Measurements from ENCODE around the gene OARD1. TPM values are rescaled to one million over a fixed set of nuclear protein-coding genes. Genes with fewer than 3 reads are reported as not detected.

Gene OARD1
- total and polyA plus RNA-seq, 11 donors, result 12.8 to 28.1 (median 18.5) TPM

DNA sequence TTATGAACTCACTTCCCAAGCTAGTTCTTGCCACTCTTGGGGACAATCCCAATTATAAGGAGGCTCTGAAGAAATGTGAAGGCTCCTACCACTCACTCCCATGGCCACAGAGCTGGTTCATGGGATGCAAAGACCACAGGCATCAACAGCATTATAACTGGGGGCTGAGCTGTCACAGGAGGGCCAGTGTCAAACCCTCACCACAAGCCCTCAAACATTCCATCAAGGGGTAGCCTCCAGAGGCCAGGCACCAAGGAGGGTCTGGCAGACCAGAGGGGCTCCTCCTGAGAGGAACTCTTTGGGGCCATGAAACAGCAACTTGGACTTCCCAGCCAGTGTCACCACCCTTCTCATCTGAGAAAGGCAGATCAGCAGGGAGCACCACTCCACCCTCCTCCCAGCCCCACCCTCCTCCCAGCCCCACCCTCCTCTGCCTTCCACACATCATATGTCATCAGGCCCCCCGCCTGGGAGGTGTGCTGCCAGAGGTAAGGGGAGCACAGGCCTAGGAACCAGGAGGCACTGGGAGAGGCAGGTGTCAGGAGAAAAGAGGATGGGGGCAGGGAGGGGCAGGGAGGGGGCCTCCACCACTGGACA, 31.1 kb downstream of the OARD1 start:
- no peaks in the 10 kb centered on the region for H3K9me3 ChIP-seq
- H3K27ac ChIP-seq, result no peak overlapping the region
- H3K36me3 ChIP-seq, result no peaks in the 10 kb centered on the region
- H3K27me3 ChIP-seq, result no peaks in the 10 kb centered on the region
- ATAC-seq, result no peak
- H3K4me1 ChIP-seq, result peaks cover 0 to 7% (median 0%) of the 10 kb centered on the region in 12 donors
- TF ChIP-seq CTCF (IDR thresholded peaks at IDR 0.05), result no peak
- TF ChIP-seq POLR2A (IDR thresholded peaks at IDR 0.05), result no peak
- intact Hi-C loops (cut with DNase I), result no loop called here
- 88 to 97% (median 92%) methylated on average over 1 of the region's 1 CpG for WGBS, 4 donors
- H3K4me3 ChIP-seq, result no peak overlapping the region
- DNase-seq, result no peak

- no peak for TF ChIP-seq CTCF (IDR thresholded peaks at IDR 0.05)
- no peak for TF ChIP-seq POLR2A (IDR thresholded peaks at IDR 0.05)
- no peak overlapping the region for H3K27ac ChIP-seq
- 79 to 84% (median 81%) methylated on average over 6 of the region's 6 CpGs for WGBS, 4 donors
- H3K9me3 ChIP-seq, result no peaks in the 10 kb centered on the region
- intact Hi-C loops (cut with DNase I), result no loop called here
- no peak for DNase-seq
- no peaks in the 10 kb centered on the region for H3K27me3 ChIP-seq
- no peak overlapping the region for H3K4me3 ChIP-seq
- peaks cover 0 to 7% (median 0%) of the 10 kb centered on the region in 12 donors for H3K4me1 ChIP-seq
- H3K36me3 ChIP-seq, result no peaks in the 10 kb centered on the region
- ATAC-seq, result peak in 2 of 4 donors; percentile 16 to 36
Measured at GRCh38 chr6:41040101-41040939, 31.8 kb downstream of the OARD1 start.

- intact Hi-C loops (cut with DNase I), result loop anchor here in 2 of 10 donors (10.0 kb wide), 2 partner anchors 1675 to 1685 kb away; no protein-coding TSS in a partner anchor
- 67 to 69% (median 68%) methylated on average over 10 of the region's 10 CpGs for whole genome bisulfite sequencing, 4 donors
- TF ChIP-seq CTCF (IDR thresholded peaks at IDR 0.05) (peak; percentile 52 to 71 (median 60)), POLR2A (IDR thresholded peaks at IDR 0.05) (no peak)
Measured at GRCh38 chr6:41039060-41039998, 32.8 kb downstream of the OARD1 start, which contains the start of gene UNC5CL. TSS of gene UNC5CL (minus strand) at chr6:41039221. CDS start at chr6:41035074, 4,147 bp downstream.

More at GRCh38 chr6:41039060-41039998, 32.8 kb downstream of the OARD1 start, which contains the start of gene UNC5CL:
- H3K27ac ChIP-seq, result no peak within 1 kb of the TSS
- DNase-seq, result no peak
- no peaks in the 10 kb centered on the region for H3K9me3 ChIP-seq
- ATAC-seq, result peak in 3 of 4 donors; percentile 48 to 64 (median 53)
- peaks cover 0 to 7% (median 0%) of the 10 kb centered on the region in 12 donors for H3K4me1 ChIP-seq
- no peaks in the 10 kb centered on the region for H3K36me3 ChIP-seq
- no peak within 1 kb of the TSS for H3K4me3 ChIP-seq
- no peaks in the 10 kb centered on the region for H3K27me3 ChIP-seq

Measured in heart left ventricle (tissue), 16 donors.